ENCODE results near the gene MANBA.

Gene MANBA

DNA sequence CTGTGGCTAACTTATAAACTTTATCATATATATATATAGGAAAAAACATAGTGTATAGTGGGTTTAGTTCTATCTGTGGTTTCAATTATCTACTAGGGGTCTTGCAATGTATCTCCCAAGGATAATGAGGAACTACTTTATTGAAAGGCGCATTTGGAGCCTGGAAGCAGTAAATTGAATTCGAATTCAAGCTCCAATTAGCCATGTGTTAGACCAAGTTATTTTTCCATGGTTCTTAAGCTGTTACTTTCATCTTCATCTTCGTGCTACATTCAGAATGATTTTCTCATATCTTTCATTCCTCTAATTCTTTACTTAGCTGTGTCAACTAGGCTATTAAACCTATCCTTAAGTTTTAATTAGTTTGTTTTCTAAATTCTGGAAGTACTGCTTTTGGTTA lies 27.2 kb upstream of the MANBA start:
- no peaks in the 10 kb centered on the region for H3K27me3 ChIP-seq (ENCODE audit: insufficient read depth, poor library complexity, severe bottlenecking)
- ATAC-seq (ENCODE audit: low read depth) (no peak), DNase-seq (ENCODE audit: low spot score) (no peak)
- no peak overlapping the region for H3K4me3 ChIP-seq (ENCODE audit: severe bottlenecking)
- peaks cover 3% of the 10 kb centered on the region for H3K4me1 ChIP-seq (ENCODE audit: insufficient read depth, poor library complexity, severe bottlenecking)
- TF ChIP-seq, protein P1, sequence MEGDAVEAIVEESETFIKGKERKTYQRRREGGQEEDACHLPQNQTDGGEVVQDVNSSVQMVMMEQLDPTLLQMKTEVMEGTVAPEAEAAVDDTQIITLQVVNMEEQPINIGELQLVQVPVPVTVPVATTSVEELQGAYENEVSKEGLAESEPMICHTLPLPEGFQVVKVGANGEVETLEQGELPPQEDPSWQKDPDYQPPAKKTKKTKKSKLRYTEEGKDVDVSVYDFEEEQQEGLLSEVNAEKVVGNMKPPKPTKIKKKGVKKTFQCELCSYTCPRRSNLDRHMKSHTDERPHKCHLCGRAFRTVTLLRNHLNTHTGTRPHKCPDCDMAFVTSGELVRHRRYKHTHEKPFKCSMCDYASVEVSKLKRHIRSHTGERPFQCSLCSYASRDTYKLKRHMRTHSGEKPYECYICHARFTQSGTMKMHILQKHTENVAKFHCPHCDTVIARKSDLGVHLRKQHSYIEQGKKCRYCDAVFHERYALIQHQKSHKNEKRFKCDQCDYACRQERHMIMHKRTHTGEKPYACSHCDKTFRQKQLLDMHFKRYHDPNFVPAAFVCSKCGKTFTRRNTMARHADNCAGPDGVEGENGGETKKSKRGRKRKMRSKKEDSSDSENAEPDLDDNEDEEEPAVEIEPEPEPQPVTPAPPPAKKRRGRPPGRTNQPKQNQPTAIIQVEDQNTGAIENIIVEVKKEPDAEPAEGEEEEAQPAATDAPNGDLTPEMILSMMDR (IDR thresholded peaks at IDR 0.05; ENCODE audit: poor library complexity, severe bottlenecking) = no peak
- H3K27ac ChIP-seq (ENCODE audit: poor library complexity, severe bottlenecking) = no peak overlapping the region
- peaks cover 6% of the 10 kb centered on the region; the same call in 1 of the 2 replicates for H3K36me3 ChIP-seq (ENCODE audit: low read depth)
- peaks cover 2% of the 10 kb centered on the region for H3K9me3 ChIP-seq (ENCODE audit: severe bottlenecking)

DNA sequence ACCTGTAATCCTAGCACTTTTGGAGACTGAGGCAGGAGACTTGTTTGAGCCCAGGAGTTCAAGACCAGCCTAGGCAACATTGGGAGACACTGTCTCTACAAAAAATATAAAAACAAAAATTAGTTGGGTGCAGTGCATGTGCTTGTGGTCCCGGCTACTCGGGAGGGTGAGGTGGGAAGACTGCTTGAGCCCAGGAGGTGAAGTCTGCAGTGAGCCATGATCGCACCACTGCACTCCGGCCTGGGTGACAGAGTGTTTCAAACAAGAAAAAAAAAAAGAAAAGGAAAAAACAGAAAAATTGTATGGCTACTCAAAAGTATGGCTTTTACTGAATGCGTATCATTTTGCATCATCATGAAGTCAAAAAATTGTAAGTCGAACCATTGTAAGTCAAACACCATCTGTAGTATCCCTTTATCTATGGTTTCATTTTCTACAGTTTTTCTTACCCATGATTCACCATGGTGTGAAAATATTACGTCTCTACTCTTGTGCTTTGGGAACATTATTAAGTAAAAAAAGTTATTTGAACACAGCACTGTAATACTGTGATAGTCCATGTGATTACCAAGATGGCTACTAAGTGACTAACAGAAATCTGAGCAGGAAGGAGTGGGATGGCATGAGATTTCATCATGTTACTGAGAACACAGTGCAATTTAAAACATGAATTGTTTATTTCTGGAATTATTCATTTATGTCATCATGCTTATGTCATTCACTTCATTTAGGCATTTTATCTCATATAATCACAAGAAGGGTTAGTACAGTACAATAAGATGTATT lies 26.5 kb upstream of the MANBA start:
- TF ChIP-seq, protein P1 (IDR thresholded peaks at IDR 0.05; ENCODE audit: poor library complexity, severe bottlenecking) = no peak
- no peak for DNase-seq (ENCODE audit: low spot score)
- peaks cover 2% of the 10 kb centered on the region for H3K9me3 ChIP-seq (ENCODE audit: severe bottlenecking)
- no peak overlapping the region for H3K4me3 ChIP-seq (ENCODE audit: severe bottlenecking)
- ATAC-seq (ENCODE audit: low read depth) = peak; percentile 38; the same call in 1 of the 3 replicates
- 0 out of 2 replicates have a peak, but pooled peaks cover 2% of the 10 kb centered on the region for H3K36me3 ChIP-seq (ENCODE audit: low read depth)
- no peaks in the 10 kb centered on the region for H3K27me3 ChIP-seq (ENCODE audit: insufficient read depth, poor library complexity, severe bottlenecking)
- peaks cover 3% of the 10 kb centered on the region for H3K4me1 ChIP-seq (ENCODE audit: insufficient read depth, poor library complexity, severe bottlenecking)
- H3K27ac ChIP-seq (ENCODE audit: poor library complexity, severe bottlenecking) = no peak overlapping the region

DNA sequence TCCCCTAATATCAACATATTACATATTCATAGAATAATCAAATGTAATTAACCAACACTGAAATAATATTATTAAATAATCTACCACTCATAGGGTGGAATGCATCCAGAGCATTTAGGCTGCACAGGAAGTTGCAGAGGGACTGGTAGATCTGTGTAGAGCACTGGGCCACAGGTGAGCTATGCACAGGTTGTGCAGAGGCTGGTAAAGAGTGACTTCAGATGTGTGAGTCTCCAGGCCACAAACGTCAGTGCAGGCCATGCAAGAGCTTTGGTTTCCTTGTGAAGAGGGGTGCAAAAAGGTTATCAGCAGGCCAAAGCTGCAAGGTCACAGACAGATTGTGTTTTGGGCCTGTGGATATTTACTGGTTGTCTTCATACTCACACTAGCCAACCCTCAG lies 25.5 kb upstream of the MANBA start:
- TF ChIP-seq, protein P1 (IDR thresholded peaks at IDR 0.05; ENCODE audit: poor library complexity, severe bottlenecking) = no peak
- H3K4me3 ChIP-seq (ENCODE audit: severe bottlenecking) = no peak overlapping the region
- peaks cover 3% of the 10 kb centered on the region for H3K4me1 ChIP-seq (ENCODE audit: insufficient read depth, poor library complexity, severe bottlenecking)
- ATAC-seq (ENCODE audit: low read depth) = no peak
- no peak for DNase-seq (ENCODE audit: low spot score)
- H3K9me3 ChIP-seq (ENCODE audit: severe bottlenecking) = peaks cover 2% of the 10 kb centered on the region
- no peaks in the 10 kb centered on the region for H3K27me3 ChIP-seq (ENCODE audit: insufficient read depth, poor library complexity, severe bottlenecking)
- H3K36me3 ChIP-seq (ENCODE audit: low read depth) = 0 out of 2 replicates have a peak, but pooled peaks cover 2% of the 10 kb centered on the region
- H3K27ac ChIP-seq (ENCODE audit: poor library complexity, severe bottlenecking) = no peak overlapping the region

DNA sequence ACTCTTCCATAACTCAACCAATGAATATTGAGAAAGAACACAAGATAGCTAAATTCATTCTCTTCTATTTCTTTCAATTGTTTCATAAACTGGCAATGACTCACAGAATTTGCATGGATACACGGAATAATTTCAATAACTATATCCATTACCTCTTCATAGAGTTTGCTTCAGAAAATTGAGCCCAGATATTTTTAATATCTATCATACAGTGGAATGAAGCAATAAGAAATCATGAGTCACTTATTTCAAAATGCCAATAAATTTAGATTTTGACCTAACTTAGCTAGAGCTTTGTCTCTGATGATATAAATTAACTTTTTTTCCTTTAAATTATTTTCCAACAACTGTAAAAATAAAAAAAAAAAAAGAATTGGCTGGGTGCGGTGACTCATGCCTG lies 22.2 kb upstream of the MANBA start:
- no peak for DNase-seq (ENCODE audit: low spot score)
- Histone ChIP-seq H3K27ac (ENCODE audit: poor library complexity, severe bottlenecking) (peak overlapping the region; percentile 26), H3K4me1 (ENCODE audit: insufficient read depth, poor library complexity, severe bottlenecking) (peaks cover 11% of the 10 kb centered on the region), H3K9me3 (ENCODE audit: severe bottlenecking) (no peaks in the 10 kb centered on the region), H3K27me3 (ENCODE audit: insufficient read depth, poor library complexity, severe bottlenecking) (no peaks in the 10 kb centered on the region), H3K36me3 (ENCODE audit: low read depth) (no peaks in the 10 kb centered on the region), H3K4me3 (ENCODE audit: severe bottlenecking) (no peak overlapping the region)
- TF ChIP-seq, protein P1 (IDR thresholded peaks at IDR 0.05; ENCODE audit: poor library complexity, severe bottlenecking) = no peak
- 0 out of 3 replicates have a peak, but pooled peaks have one; percentile 21 for ATAC-seq (ENCODE audit: low read depth)

DNA sequence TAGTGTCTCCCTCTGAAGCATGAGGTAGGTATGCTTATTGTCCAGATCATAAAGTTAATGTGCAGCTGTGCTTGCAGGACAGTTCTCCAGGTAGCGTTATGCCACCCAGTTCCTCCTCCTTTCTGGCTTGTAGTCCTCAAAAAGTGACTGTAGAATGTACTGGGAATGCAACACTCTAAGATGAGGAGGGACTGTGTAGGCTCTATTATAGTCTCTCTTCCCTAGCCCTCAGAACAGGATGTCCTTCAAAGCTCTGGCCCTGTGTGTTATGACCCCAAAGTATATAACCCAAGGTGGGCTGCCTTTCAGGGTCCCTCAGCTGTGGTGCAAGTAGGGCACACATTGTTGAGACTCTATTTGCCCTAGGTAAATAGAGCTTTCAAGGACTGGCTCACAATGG lies 20.8 kb upstream of the MANBA start:
- Histone ChIP-seq H3K4me3 (ENCODE audit: severe bottlenecking) (no peak overlapping the region), H3K9me3 (ENCODE audit: severe bottlenecking) (no peaks in the 10 kb centered on the region), H3K27me3 (ENCODE audit: insufficient read depth, poor library complexity, severe bottlenecking) (no peaks in the 10 kb centered on the region), H3K4me1 (ENCODE audit: insufficient read depth, poor library complexity, severe bottlenecking) (peaks cover 11% of the 10 kb centered on the region), H3K27ac (ENCODE audit: poor library complexity, severe bottlenecking) (no peak overlapping the region), H3K36me3 (ENCODE audit: low read depth) (no peaks in the 10 kb centered on the region)
- TF ChIP-seq, protein P1 (IDR thresholded peaks at IDR 0.05; ENCODE audit: poor library complexity, severe bottlenecking) = no peak
- DNase-seq (ENCODE audit: low spot score) (no peak), ATAC-seq (ENCODE audit: low read depth) (no peak)

All from RWPE2 (cell line).